MM.1S (cell line): ENCODE measurements around the gene SEMA3A.

ENCODE experiments used
- DNase-seq: peaks from one replicate; pipeline ENCODE4 v3.0.0-alpha.2; 2015
- H2AFZ ChIP-seq: fragments of 300-600 bp; sonication (generic); 2 replicates; pipeline ENCODE4 v1.6.0; 2016; ENCODE audit warnings: antibody characterized with exemption, low read length
- H3F3A ChIP-seq: fragments of 300-600 bp; sonication (generic); 2 replicates; pipeline ENCODE4 v1.6.1; 2016; ENCODE audit warnings: mild to moderate bottlenecking, antibody characterized with exemption, low read length, moderate library complexity, mixed read lengths; ENCODE audit not compliant: insufficient read depth
- H3K27ac ChIP-seq: fragments of 300-600 bp; sonication (generic); 2 replicates; pipeline ENCODE4 v1.5.1; 2016; ENCODE audit warnings: mild to moderate bottlenecking, low read length
- H3K27me3 ChIP-seq: fragments of 300-600 bp; sonication (generic); replicated peaks from 2 replicates; pipeline ENCODE4 v1.6.0; 2016; ENCODE audit warnings: low read length; ENCODE audit not compliant: insufficient read depth
- H3K36me3 ChIP-seq: fragments of 300-600 bp; sonication (generic); replicated peaks from 2 replicates; pipeline ENCODE4 v1.6.1; 2016; ENCODE audit warnings: mild to moderate bottlenecking, low read length, mixed read lengths; ENCODE audit not compliant: insufficient read depth
- H3K4me1 ChIP-seq: fragments of 300-600 bp; sonication (generic); 2 replicates; pipeline ENCODE4 v1.6.1; 2016; ENCODE audit warnings: low read length, mixed read lengths
- H3K4me2 ChIP-seq: fragments of 300-600 bp; sonication (generic); 2 replicates; pipeline ENCODE4 v1.6.0; 2016; ENCODE audit warnings: low read depth, low read length
- H3K4me3 ChIP-seq: fragments of 300-600 bp; sonication (generic); 2 replicates; pipeline ENCODE4 v1.5.1; 2016; ENCODE audit warnings: low read length, mixed read lengths
- H3K79me2 ChIP-seq: fragments of 300-600 bp; sonication (generic); 2 replicates; pipeline ENCODE4 v1.6.1; 2016; ENCODE audit warnings: mixed run types, low read length, mixed read lengths
- H3K9ac ChIP-seq: fragments of 300-600 bp; sonication (generic); 2 replicates; pipeline ENCODE4 v1.6.1; 2016; ENCODE audit warnings: low read length, mixed read lengths
- H3K9me2 ChIP-seq: fragments of 300-600 bp; sonication (generic); replicated peaks from 2 replicates; pipeline ENCODE4 v1.6.1; 2016; ENCODE audit warnings: mild to moderate bottlenecking, low read length, mixed read lengths; ENCODE audit not compliant: insufficient read depth
- H3K9me3 ChIP-seq: fragments of 300-600 bp; sonication (generic); replicated peaks from 2 replicates; pipeline ENCODE4 v1.6.1; 2016; ENCODE audit warnings: mild to moderate bottlenecking, low read length, mixed read lengths; ENCODE audit not compliant: insufficient read depth
- H4K20me1 ChIP-seq: fragments of 300-600 bp; sonication (generic); 2 replicates; pipeline ENCODE4 v1.6.1; 2016; ENCODE audit warnings: mild to moderate bottlenecking, low read length, moderate library complexity, mixed read lengths; ENCODE audit not compliant: insufficient read depth
- CTCF ChIP-seq: fragments of 300-600 bp; sonication (generic); IDR thresholded peaks from 2 replicates; pipeline ENCODE4 v1.5.1; 2016; ENCODE audit warnings: antibody characterized with exemption, low read length, mixed read lengths
- EZH2 ChIP-seq: fragments of 300-600 bp; sonication (generic); optimal IDR thresholded peaks from 2 replicates; pipeline ENCODE3; 2017; ENCODE audit warnings: low read depth, mild to moderate bottlenecking, antibody characterized with exemption, low read length, mixed read lengths
- EZH2phosphoT487 ChIP-seq: fragments of 300-600 bp; sonication (generic); IDR thresholded peaks from 2 replicates; pipeline ENCODE4 v1.6.1; 2018; ENCODE audit warnings: antibody characterized with exemption, low read length

Gene SEMA3A

GRCh38 chr7:84190016-84190705 lies 4.4 kb downstream of the SEMA3A start:
- no peak for DNase-seq
- no peaks in the 10 kb centered on the region for H3K9me2 ChIP-seq
- H3K9ac ChIP-seq, result no peak overlapping the region
- peaks cover 5% of the 10 kb centered on the region; the same call in 1 of the 2 replicates for H3K4me1 ChIP-seq
- H4K20me1 ChIP-seq, result no peaks in the 10 kb centered on the region
- H3K4me3 ChIP-seq, result no peak overlapping the region
- TF ChIP-seq EZH2phosphoT487 (no peak), EZH2 (no peak), CTCF (no peak)
- H3K27me3 ChIP-seq, result no peaks in the 10 kb centered on the region
- no peak overlapping the region for H3K27ac ChIP-seq
- no peaks in the 10 kb centered on the region for H3K9me3 ChIP-seq
- H3K4me2 ChIP-seq, result no peak overlapping the region
- 0 out of 2 replicates have a peak, but pooled peaks cover 4% of the 10 kb centered on the region for H3F3A ChIP-seq
- H3K36me3 ChIP-seq, result no peaks in the 10 kb centered on the region
- H3K79me2 ChIP-seq, result no peaks in the 10 kb centered on the region
- no peak overlapping the region for H2AFZ ChIP-seq

- no peak overlapping the region for H3K27ac ChIP-seq
- no peaks in the 10 kb centered on the region for H3K27me3 ChIP-seq
- no peak overlapping the region for H3K9ac ChIP-seq
- H3F3A ChIP-seq, result no peaks in the 10 kb centered on the region
- no peaks in the 10 kb centered on the region for H3K36me3 ChIP-seq
- no peak overlapping the region for H3K4me3 ChIP-seq
- H3K9me2 ChIP-seq, result no peaks in the 10 kb centered on the region
- no peaks in the 10 kb centered on the region for H4K20me1 ChIP-seq
- no peaks in the 10 kb centered on the region for H3K79me2 ChIP-seq
- no peaks in the 10 kb centered on the region for H3K9me3 ChIP-seq
- no peak overlapping the region for H3K4me2 ChIP-seq
- DNase-seq, result peak; percentile 39
- peaks cover under 1% of the 10 kb centered on the region; the same call in 1 of the 2 replicates for H3K4me1 ChIP-seq
- no peak for TF ChIP-seq EZH2phosphoT487
- TF ChIP-seq CTCF, result peak; percentile 58
- H2AFZ ChIP-seq, result no peak overlapping the region
These were observed 5.7 kb downstream of the SEMA3A start for GRCh38 chr7:84188786-84189405.

- H3K9me2 ChIP-seq, result no peaks in the 10 kb centered on the region
- no peak overlapping the region for H3K9ac ChIP-seq
- no peak overlapping the region for H3K27ac ChIP-seq
- H3K4me3 ChIP-seq, result no peak overlapping the region
- H2AFZ ChIP-seq, result no peak overlapping the region
- H3K4me2 ChIP-seq, result no peak overlapping the region
- H3K9me3 ChIP-seq, result no peaks in the 10 kb centered on the region
- H3K27me3 ChIP-seq, result no peaks in the 10 kb centered on the region
- no peak for DNase-seq
- H3K4me1 ChIP-seq, result no peaks in the 10 kb centered on the region
- no peaks in the 10 kb centered on the region for H3F3A ChIP-seq
- H3K79me2 ChIP-seq, result no peaks in the 10 kb centered on the region
- H4K20me1 ChIP-seq, result no peaks in the 10 kb centered on the region
- TF ChIP-seq EZH2, result no peak
- TF ChIP-seq EZH2phosphoT487, result no peak
- TF ChIP-seq CTCF, result no peak
- H3K36me3 ChIP-seq, result no peaks in the 10 kb centered on the region
These were observed 6.6 kb downstream of the SEMA3A start for GRCh38 chr7:84187813-84188510.
